RPMI7951 (cell line): ENCODE data around the gene XAGE3. TPM values are rescaled to one million over a fixed set of nuclear protein-coding genes. Genes with fewer than 3 reads are reported as not detected.
"Not testable (repeated sequence)": the region's sequence is repeated elsewhere in the genome, so short reads cannot be mapped to it uniquely, and the experiment has no call there.

ENCODE experiments used
- DNase-seq: peaks from one replicate; pipeline ENCODE4 v3.0.0-alpha.2; 2012; ENCODE audit warnings: low read depth
- total RNA-seq: library from RNA; depleted of rRNA; stranded (reverse); fragments of >200 nt; shearing (Covaris generic); gene quantifications from 2 replicates; pipeline ENCODE4 v1.2.3, GENCODE V29; 2014; rRNA removed

The XAGE3 gene
- total RNA-seq, result not detected in 2 replicates

- no peak for DNase-seq
Observed at GRCh38 chrX:52867610-52868348, at the start of gene XAGE3. TSS of gene XAGE3 (minus strand) at chrX:52868083. CDS start at chrX:52867133, 950 bp downstream.

GRCh38 chrX:52914704-52915103 lies 46.8 kb upstream of the XAGE3 start:
- not testable (repeated sequence) for DNase-seq

GRCh38 chrX:52913681-52914080 lies 45.8 kb upstream of the XAGE3 start:
- not testable (repeated sequence) for DNase-seq

- DNase-seq, result not testable (repeated sequence)
Observed at GRCh38 chrX:52909313-52909969, 41.6 kb upstream of the XAGE3 start.

- DNase-seq, result not testable (repeated sequence)
Observed at GRCh38 chrX:52907900-52908299, 40.0 kb upstream of the XAGE3 start.

GRCh38 chrX:52907137-52907536 lies 39.3 kb upstream of the XAGE3 start:
- not testable (repeated sequence) for DNase-seq

- DNase-seq, result not testable (repeated sequence)
Observed at GRCh38 chrX:52906072-52906471, 38.2 kb upstream of the XAGE3 start.

GRCh38 chrX:52905531-52905930 lies 37.6 kb upstream of the XAGE3 start:
- DNase-seq, result not testable (repeated sequence)

- DNase-seq, result not testable (repeated sequence)
Observed at GRCh38 chrX:52896855-52897709, 29.2 kb upstream of the XAGE3 start, which contains the start of gene FAM156B. TSS of gene FAM156B (plus strand) at chrX:52897330. CDS start at chrX:52907226, 9,896 bp downstream.

GRCh38 chrX:52896438-52896837 lies 28.6 kb upstream of the XAGE3 start:
- not testable (repeated sequence) for DNase-seq

GRCh38 chrX:52888090-52888489 lies 20.2 kb upstream of the XAGE3 start:
- DNase-seq, result not testable (repeated sequence)

GRCh38 chrX:52887459-52887858 lies 19.6 kb upstream of the XAGE3 start:
- not testable (repeated sequence) for DNase-seq

- not testable (repeated sequence) for DNase-seq
Observed at GRCh38 chrX:52876386-52876785, 8.5 kb upstream of the XAGE3 start.

- not testable (repeated sequence) for DNase-seq
Observed at GRCh38 chrX:52875436-52875835, 7.6 kb upstream of the XAGE3 start.

- DNase-seq, result no peak
Observed at GRCh38 chrX:52874661-52875060, 6.8 kb upstream of the XAGE3 start.

- not testable (repeated sequence) for DNase-seq
Observed at GRCh38 chrX:52873825-52874224, 5.9 kb upstream of the XAGE3 start.

- DNase-seq, result peak; percentile 4
Observed at GRCh38 chrX:52870046-52870445, 2.2 kb upstream of the XAGE3 start.

- DNase-seq, result no peak
Observed at GRCh38 chrX:52865343-52865998, 2.4 kb downstream of the XAGE3 start.

- not testable (repeated sequence) for DNase-seq
Observed at GRCh38 chrX:52856991-52857525, 10.8 kb downstream of the XAGE3 start.

- DNase-seq, result peak; percentile 59
Observed at GRCh38 chrX:52852110-52852860, 15.6 kb downstream of the XAGE3 start.
